SH-SY5Y (cell line): Measurements from ENCODE around the gene LRBA.

Source experiments
- GATA2 ChIP-seq: IDR thresholded peaks from 2 replicates; pipeline ENCODE4 v1.6.1; 2011; ENCODE audit warnings: mild to moderate bottlenecking, low read depth, low read length
- GATA3 ChIP-seq: IDR thresholded peaks from 2 replicates; pipeline ENCODE4 v1.6.1; 2011; ENCODE audit warnings: low read depth, mild to moderate bottlenecking, low read length, moderate library complexity

Gene LRBA

GRCh38 chr4:150384249-150384648 is 630.8 kb downstream of the LRBA start:
- TF ChIP-seq GATA2, result no peak
- TF ChIP-seq GATA3, result no peak

DNA sequence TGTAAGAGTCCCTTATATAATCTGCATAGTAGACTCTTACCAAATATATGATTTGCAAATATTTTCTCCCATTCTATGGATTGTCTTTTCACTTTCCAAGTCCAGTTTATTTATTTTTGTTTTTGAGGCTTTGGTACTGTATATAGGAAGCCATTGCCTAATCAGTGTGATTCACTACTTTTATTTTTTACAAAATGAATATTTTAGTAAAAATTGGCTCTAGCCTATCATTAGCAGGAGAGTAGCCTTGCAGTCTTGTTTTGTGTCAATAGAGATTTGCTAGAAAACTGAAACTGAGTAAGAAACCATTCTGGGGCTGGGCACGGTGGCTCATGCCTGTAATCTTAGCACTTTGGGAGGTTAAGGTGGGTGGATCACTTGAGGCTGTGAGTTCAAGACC is 633.1 kb downstream of the LRBA start:
- TF ChIP-seq GATA2, result no peak

GRCh38 chr4:150381609-150382008 is 633.5 kb downstream of the LRBA start:
- TF ChIP-seq GATA2 (no peak), GATA3 (no peak)

DNA sequence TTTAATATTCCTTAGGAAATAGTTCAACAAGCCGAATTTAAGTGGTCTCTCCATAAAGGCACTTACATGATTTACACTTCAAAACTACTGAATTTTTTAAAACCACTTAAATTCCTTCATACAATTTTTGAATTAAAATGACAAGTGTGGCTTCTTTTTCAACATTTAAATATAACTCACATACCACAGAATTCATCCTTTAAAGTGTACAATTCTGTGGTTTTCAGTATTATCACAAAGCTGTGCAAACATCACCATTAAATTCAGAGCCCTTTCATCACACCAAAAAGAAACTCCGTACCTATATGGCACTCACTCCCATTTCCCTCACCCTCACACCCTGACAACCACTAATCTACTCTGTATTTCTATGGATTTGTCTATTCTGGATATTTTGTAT is 634.0 kb downstream of the LRBA start:
- no peak for TF ChIP-seq GATA3
- TF ChIP-seq GATA2, result no peak

DNA sequence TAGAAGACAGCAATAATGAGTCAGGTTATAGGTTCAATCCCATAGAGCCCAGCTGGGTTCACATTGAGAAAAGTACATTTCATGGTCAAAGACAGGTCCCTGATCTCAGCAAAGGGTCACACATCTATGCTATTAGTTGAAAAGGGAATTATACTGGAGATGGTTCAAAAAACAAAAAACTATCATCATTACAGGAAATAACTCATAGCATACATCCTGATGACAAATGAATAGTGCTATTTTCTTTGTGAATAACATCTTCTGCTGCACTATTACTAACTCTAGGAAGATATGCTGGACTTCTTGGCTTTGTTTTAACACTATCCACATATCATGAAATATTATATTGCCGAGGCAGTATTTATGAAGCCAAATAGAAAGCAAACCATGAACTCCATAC is 635.6 kb downstream of the LRBA start:
- TF ChIP-seq GATA2 (no peak), GATA3 (no peak)

- TF ChIP-seq GATA3 (no peak), GATA2 (no peak)
These were observed 640.1 kb downstream of the LRBA start for GRCh38 chr4:150375025-150375424.

GRCh38 chr4:150371869-150372268 is 643.2 kb downstream of the LRBA start:
- TF ChIP-seq GATA2, result no peak
- no peak for TF ChIP-seq GATA3

- TF ChIP-seq GATA3, result no peak
- TF ChIP-seq GATA2, result no peak
These were observed 645.4 kb downstream of the LRBA start for GRCh38 chr4:150369434-150370380.

GRCh38 chr4:150368667-150369066 is 646.4 kb downstream of the LRBA start:
- TF ChIP-seq GATA3, result no peak
- TF ChIP-seq GATA2, result no peak

DNA sequence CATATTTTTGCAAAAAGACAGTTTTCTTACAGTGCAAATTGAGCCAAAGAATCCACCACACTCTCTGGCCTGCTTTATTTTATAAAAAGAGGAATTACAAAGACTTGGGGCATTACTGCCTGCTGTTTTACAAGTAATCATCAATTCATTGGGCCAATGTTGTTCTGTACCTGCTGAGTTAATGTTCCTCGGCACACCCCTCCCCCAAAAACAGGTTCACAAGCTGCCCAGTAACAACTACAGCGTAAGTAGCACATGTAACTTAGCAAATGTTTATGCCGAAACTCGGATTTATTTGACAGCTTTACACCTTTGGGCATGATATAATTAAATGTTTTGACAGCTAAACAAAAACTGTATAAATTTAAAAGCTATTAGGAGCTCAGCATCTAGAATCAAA is 647.8 kb downstream of the LRBA start:
- no peak for TF ChIP-seq GATA2
- TF ChIP-seq GATA3, result no peak

GRCh38 chr4:150366487-150366999 is 648.5 kb downstream of the LRBA start:
- TF ChIP-seq GATA2 (peak; percentile 43; the same call in 1 of the 2 replicates), GATA3 (no peak; the same call in 1 of the 2 replicates)

DNA sequence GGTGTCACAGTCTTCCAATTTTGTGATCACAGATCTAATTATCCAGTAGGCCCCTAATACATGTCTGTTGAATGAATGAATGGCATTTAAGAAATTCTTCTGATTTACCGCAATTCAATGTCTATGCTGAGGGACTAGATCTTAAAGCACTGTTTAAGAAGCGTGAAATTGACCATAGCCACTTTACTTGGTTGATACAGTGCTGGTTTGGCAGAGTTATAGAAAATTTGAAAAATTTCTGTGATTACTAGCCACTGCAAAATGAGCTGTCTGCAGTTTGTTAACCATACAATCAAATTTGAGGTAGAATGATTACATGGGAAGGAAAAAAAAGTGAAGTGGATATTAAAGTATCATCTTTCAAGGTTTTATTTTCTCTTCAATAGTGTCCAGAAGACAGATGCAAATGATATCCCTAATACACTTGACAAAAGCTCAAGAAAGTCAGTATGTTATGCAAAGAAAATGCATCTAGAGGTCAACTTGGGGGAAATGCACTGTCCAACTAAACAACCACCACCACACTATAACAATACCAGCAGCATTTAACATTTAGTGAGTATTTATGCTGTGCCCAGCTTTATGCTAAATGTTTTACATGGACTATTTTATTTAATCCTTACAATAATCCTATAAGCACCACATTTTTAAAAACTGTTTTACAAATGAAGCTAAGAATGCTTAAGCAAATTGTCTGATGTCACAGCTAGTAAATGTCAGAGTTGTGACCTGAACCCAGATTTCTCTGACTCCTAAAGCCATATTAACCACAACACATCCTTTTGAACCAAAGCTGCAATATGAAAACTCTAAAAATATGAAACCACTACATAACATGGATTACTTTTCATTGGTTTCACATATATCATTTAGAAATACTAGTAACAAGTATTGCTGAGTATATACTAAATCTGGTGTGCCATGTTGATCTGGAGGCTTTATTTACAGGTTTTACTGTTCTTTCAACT is 651.1 kb downstream of the LRBA start:
- TF ChIP-seq GATA2 (no peak), GATA3 (no peak)

- TF ChIP-seq GATA3, result no peak
- TF ChIP-seq GATA2, result no peak
These were observed 656.4 kb downstream of the LRBA start for GRCh38 chr4:150358691-150359090.

DNA sequence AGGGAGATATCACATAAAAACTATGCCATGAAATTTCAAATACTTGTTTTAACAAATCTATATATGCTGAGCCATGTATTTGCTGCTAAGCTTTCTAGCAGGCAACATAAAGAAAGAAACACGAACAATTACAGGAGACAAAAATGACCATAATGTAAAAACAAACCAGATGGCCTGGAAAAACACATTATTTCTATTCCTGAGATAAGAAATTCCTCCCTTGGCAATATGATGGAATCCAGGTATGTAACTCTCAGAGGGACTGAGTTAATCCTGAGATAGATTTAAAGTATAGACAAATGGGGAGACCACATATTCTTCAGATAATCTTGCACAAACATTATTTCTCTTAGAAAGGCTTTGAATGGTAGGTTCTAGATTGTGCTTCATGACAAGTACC is 657.3 kb downstream of the LRBA start:
- no peak for TF ChIP-seq GATA3
- TF ChIP-seq GATA2, result no peak
